Middle frontal gyrus (tissue), 1 donor: ENCODE measurements around the gene HS3ST2.
"Not testable (repeated sequence)": the region's sequence is repeated elsewhere in the genome, so short reads cannot be mapped to it uniquely, and the experiment has no call there.

Source experiments
- DNase-seq: peaks from one replicate; pipeline ENCODE4 v3.0.0-alpha.2; 2015; ENCODE audit warnings: low spot score; ENCODE audit errors: extremely low spot score

HS3ST2 gene

DNA sequence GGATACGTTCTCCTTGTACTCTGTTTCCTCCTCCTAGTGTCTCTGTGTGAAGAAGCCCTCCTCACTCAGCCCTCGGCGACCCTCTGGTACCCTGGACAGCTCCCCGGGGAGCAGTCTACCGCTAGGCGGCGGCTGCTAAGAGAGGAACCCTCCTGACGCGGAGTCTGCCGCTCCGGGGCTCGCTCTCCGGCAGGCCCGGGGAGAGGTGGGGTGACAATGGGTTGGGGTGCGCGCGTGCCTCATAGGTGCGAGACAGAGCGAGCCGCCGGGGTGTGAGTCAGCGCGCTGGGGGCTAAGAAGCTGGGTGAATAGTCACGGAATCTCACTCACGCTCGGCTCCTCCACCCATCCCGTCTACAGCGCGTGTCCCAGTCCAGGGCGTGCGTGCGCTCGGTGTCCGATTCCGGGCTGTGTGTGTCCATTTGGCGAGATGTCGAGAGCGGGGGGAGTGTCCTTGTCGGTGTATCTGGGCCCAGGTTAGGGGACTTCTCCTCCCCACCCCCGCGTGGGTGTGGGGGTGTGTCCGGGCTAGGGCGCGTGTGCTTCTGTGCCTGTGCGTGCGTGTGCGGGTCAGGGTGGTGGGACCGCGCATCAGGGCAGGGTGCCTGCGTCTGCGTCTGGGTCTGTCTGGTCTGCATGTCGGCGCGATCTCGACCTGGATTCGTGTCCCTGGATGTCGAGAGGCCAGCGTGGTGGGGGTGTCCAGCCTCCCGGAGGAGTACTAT is 577 bp upstream of the HS3ST2 start:
- peak; percentile 20 for DNase-seq

DNA sequence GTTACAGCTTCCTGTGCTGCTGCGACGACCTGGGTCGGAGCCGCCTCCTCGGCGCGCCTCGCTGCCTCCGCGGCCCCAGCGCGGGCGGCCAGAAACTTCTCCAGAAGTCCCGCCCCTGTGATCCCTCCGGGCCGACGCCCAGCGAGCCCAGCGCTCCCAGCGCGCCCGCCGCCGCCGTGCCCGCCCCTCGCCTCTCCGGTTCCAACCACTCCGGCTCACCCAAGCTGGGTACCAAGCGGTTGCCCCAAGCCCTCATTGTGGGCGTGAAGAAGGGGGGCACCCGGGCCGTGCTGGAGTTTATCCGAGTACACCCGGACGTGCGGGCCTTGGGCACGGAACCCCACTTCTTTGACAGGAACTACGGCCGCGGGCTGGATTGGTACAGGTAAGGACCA is 746 bp downstream of the HS3ST2 start:
- no peak for DNase-seq

DNA sequence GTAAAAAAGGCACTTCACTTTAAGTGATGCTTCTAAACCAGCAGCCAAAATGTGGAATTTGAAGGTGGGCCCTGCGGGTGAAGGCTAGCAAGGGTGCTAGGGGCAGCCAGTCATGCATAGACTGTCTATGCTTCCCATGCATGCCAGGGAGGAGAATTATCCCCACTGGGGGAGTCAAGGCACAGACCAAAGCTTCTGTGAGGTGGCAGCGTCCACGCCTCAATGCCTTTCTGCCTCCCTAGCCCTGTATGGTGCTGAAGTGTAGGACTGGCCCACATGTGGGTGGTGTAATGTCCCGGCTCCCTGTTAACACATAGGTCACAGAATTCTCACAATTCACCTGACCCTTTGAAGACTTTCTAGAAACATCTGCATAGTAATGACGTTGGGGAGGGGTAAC is 1.9 kb downstream of the HS3ST2 start:
- DNase-seq, result no peak

DNA sequence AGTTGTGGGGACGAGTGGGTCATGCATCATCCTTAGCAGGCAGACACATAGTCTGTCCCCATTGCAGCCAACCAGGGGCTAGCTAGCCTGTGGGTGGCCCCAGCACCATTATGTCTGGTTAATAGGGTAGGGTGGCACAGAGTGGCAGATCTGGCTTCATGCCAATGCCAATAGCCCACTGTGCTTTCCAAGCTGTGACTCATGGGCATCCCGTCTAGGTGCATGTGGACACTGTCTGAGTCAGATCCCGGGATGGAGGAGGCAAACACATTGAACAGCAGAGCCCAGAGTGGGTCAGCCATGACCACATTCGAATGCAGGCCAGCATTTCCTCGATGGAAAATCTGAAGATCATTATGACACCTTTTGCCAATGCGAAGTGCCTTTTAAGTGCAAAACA is 2.5 kb downstream of the HS3ST2 start:
- DNase-seq, result no peak

- not testable (repeated sequence) for DNase-seq
Observed at GRCh38 chr16:22818736-22819135, 4.8 kb downstream of the HS3ST2 start.

- no peak for DNase-seq
Observed at GRCh38 chr16:22838681-22839080, 24.7 kb downstream of the HS3ST2 start.

GRCh38 chr16:22842031-22842430 is 28.1 kb downstream of the HS3ST2 start:
- not testable (repeated sequence) for DNase-seq

DNA sequence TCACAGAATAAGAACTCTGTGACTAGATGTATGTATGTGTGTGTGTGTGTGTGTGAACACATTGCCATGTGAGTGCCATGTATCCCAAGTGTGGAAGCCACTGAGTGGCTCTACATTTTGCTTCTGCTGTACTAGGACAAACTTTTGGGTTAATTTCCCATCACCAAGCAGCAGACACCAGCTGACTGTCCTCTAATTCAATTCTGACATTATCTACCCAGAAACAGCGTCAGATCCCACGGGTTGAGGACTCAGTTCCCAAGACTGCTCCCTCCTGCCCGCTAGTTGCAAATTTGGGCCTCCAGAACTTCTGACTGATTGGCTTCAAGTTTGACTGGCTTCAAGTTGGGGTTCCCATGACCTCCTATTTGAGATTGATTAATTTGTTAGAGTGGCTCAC is 29.2 kb downstream of the HS3ST2 start:
- no peak for DNase-seq

DNA sequence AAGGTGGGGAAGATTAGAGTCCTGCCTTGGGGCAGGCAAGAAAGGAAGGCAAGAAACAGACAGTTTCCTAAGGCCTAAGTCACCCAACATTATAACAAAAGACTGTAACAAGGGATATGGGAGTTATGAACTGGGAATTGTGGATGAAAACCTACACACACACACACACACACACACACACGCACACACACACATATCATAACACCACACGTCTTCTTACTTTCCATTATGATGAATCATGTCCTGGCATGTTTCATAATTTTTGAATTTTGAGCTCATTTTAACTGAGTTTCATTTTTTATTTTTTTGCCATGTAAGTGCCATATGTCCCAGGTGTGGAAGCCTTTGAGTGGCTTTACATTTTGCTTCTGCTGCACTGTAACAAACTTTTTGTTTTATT is 29.9 kb downstream of the HS3ST2 start:
- DNase-seq, result no peak

DNA sequence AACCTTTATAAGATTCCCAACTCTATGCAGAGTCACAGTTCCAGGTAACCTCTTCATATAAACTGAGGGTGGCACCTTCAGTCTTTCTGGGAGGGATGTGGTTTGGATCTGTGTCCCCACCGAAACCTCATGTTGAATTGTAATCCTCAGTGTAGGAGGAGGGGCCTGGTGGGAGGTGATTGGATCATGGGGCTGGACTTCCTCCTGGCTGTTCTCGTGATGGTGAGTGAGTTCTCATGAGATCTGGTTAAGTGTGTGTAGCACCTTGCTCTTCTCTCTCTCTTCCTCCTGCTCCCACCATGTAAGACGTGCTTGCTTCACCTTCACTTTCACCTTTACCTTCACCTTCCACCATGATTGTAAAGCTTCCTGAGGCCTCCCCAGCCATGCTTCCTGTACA is 30.5 kb downstream of the HS3ST2 start:
- no peak for DNase-seq

DNA sequence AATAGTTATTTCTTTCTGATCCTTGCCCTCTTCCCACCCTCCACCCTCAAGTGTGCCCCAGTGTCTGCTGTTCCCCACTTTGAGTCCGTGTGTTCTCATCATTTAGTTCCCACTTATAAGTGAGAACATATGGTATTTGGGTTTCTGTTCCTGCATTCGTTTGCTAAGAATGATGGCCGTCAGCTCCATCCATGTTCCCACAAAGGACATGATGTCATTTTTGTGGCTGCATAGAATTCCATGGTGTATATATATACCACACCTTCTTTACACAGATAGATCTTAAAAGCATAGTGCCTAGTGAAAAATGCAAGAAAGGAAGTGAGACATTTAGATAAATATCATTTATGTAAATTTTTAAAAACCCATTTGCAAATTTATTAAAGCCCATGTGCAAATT is 33.1 kb downstream of the HS3ST2 start:
- no peak for DNase-seq

DNA sequence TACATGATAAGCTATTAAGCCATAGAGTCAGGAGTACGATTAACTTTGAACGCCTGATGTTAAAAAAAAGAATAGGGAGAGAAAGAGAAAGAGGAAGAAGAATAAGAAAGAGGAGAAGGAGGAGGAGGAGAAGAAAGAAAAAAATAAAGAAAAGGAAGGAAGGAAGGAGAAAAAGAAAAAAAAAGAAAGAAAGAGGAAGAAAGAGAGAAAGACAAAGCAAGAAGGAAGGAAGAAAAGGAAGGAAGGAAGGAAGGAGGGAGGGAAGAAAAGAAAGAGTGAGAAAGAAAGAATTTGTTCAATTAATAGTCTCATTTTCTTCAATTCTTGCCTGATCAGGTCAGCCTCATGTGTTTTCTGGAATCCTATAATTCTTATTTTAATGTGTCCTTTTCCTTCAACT is 33.7 kb downstream of the HS3ST2 start:
- no peak for DNase-seq

GRCh38 chr16:22848451-22848850 is 34.5 kb downstream of the HS3ST2 start:
- DNase-seq, result no peak

DNA sequence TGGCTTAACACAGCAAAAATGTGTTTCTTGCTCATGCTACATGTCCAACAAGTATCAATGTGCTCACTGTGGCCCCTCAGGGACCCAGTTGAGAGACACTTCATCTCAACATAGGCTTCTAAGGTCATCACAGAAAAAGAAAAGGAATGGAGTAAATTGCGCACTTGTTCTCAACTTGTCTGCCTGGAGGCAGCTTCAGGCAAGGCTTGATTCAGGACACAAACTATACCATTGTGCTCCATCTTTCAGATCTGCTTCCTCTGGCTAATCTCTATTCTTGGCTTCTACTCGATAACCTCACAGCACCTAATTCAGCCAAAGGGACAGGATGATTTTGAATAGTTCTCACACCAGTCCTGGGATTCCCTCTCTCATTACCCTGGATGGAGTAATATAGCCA is 35.6 kb downstream of the HS3ST2 start:
- DNase-seq, result no peak

DNA sequence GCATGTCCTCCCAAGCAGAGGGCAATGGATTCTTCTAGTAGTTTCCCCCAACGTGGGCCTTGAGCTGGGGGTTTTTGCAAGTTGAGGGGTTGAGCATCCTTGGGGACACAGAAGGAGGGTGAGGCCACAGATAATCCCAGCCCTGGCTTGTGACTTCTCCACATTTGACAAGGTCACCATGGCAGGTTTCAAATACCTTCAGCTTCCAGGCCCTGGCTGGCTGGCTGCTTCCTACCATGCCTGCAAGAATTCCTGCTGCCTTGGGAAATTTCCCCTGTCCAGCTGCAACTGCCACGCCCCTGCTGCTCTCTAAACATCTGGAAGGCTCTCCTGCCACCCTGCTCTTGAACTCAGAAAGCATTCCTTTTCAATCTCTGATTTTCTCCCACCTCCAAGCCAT is 41.3 kb downstream of the HS3ST2 start:
- no peak for DNase-seq

DNA sequence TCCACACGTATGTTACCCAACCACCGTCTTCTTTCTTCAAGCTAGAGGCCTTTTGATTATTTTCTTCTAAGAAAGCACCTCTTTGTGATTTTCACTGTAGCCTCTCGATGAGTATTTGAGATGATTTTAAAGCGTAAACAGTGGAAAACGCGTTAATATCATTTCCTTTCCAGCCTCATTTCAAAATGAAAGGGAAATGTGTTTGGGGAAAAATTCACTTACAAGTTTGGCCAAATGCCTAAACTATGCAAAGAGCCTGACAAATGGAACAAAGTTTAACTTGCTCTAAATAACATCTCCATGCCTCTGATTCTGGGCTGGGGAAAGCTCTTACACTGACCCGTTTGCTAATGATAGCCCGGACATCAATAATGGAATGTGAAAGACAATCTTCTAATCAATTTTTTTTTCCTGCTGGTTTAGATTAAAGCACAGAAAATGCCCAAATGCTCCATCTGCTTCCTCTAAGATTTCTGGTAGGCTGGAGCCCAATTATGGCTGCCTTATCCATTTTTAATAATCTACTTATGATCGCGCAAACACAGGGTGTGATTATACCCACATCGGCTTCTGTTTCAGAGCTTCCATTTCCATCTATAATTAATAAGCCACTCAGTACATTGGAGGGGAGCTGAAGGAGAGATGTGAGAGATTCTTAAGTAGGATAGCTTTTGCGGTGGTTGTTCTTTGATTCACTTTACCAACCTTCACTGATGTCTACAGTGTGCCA is 43.5 kb downstream of the HS3ST2 start:
- DNase-seq, result no peak

DNA sequence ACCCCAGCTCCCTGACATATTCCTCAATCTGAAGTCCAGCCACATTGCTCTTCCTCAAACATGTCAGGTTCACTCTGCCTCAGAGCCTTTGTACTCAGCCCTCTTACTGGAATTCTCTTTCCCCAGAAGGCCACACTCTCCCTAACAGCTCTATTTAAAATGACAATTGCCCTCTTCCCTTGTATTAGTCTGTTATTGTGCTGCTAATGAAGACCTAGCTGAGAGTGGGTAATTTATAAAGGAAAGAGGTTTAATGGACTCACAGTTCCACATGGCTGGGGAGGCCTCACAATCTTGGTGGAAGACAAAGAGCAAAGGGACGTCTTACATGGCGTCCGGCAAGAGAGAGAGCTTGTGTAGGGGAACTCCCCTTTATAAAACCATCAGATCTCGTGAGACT is 46.0 kb downstream of the HS3ST2 start:
- DNase-seq, result no peak

DNA sequence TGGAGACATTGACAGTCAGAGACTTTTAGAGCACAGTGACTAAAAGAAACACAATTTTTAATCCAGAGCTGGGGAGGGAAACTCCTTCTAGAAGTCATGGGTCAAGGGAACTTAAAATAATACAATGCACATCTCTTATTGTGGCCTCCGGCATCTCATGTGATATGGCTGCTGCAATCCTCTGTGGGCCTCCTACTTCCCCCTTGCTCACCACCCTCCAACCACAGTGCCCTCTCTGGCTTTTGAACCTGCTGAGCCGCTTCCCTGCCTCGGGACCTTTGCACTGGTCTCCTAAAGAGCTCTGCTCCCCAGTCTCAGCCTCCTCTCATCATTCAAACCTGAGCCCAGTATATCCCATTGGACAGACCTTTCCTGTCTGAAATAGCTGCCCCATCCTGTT is 47.6 kb downstream of the HS3ST2 start:
- DNase-seq, result no peak

GRCh38 chr16:22862046-22862445 is 48.1 kb downstream of the HS3ST2 start:
- no peak for DNase-seq

- DNase-seq, result no peak
Observed at GRCh38 chr16:22864375-22864774, 50.4 kb downstream of the HS3ST2 start.

- no peak for DNase-seq
Observed at GRCh38 chr16:22868593-22869224, 54.7 kb downstream of the HS3ST2 start.

- no peak for DNase-seq
Observed at GRCh38 chr16:22871861-22872260, 57.9 kb downstream of the HS3ST2 start.

DNA sequence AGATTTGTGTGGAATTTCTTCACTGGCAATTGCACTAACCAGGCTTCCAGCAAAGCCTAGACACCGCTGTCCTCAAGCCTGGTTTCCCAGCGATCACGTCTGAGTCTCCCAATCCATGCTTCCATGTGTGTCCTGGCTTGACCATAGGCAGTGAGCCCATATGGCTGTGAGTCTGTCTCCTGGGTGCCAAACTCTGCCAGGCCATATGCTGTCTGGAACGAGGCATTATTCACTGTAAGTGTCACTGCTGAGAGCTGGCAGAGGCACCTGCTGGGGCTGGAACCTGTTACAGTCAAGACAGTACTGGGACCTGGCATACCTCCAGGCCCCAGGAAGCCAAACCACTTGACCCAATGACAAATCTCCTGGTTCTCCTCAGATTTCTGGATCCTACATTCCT is 60.4 kb downstream of the HS3ST2 start:
- DNase-seq, result no peak
